PC-3 (cell line): ENCODE measurements around the gene TRNP1.

ENCODE experiments used
- EZH2 ChIP-seq: fragments of 300-600 bp; sonication (generic); IDR thresholded peaks from one replicate; pipeline ENCODE4 v1.6.1; 2017; ENCODE audit warnings: antibody characterized with exemption, mild to moderate bottlenecking, low read length; ENCODE audit not compliant: unreplicated experiment
- EZH2phosphoT487 ChIP-seq: fragments of 300-600 bp; sonication (generic); IDR thresholded peaks from 2 replicates; pipeline ENCODE4 v1.6.1; 2018; ENCODE audit warnings: mild to moderate bottlenecking, antibody characterized with exemption, low read length, borderline replicate concordance
- TF ChIP-seq, protein P1 (sequence below): fragments of 300-600 bp; sonication (generic); conservative IDR thresholded peaks from 2 replicates; pipeline ENCODE4 v1.5.1; 2017; ENCODE audit warnings: antibody characterized with exemption, low read depth, mild to moderate bottlenecking, low read length

DNA sequence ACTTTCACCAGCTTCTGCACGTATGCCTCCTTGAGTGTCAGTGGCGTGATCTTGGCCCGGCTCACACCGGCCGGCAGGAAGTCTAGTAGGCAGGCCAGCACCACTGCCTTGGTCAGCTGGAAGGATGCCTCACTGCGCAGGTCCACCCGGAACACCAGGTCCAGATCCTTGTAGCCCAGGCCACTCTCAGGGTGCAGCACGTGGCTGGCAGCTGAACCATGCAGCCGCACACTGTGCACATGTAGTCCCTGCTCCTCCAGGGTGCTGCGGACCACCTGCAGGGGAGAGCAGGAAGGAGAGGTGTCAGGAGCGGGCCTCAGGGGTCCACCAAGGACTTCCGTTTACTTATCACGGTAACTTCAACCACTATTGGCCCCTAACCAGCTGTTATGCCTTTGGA lies 13.2 kb downstream of the TRNP1 start:
- TF ChIP-seq EZH2phosphoT487 (no peak), EZH2 (no peak)
- TF ChIP-seq, protein P1, sequence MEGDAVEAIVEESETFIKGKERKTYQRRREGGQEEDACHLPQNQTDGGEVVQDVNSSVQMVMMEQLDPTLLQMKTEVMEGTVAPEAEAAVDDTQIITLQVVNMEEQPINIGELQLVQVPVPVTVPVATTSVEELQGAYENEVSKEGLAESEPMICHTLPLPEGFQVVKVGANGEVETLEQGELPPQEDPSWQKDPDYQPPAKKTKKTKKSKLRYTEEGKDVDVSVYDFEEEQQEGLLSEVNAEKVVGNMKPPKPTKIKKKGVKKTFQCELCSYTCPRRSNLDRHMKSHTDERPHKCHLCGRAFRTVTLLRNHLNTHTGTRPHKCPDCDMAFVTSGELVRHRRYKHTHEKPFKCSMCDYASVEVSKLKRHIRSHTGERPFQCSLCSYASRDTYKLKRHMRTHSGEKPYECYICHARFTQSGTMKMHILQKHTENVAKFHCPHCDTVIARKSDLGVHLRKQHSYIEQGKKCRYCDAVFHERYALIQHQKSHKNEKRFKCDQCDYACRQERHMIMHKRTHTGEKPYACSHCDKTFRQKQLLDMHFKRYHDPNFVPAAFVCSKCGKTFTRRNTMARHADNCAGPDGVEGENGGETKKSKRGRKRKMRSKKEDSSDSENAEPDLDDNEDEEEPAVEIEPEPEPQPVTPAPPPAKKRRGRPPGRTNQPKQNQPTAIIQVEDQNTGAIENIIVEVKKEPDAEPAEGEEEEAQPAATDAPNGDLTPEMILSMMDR, result no peak
